Measurements from ENCODE around the gene NCDN. TPM values are rescaled to one million over a fixed set of nuclear protein-coding genes. Genes with fewer than 3 reads are reported as not detected.

Gene NCDN
- total and polyA plus RNA-seq, 2 donors (not counting 3 experiments of a cell fraction or from before 2014, with no cell fraction given) = 17.3 to 22.0 TPM

GRCh38 chr1:35511305-35511704, 46.3 kb upstream of the NCDN start:
- no TSS peak for BruUV-seq (replicated peaks)
- no peak overlapping the region for H3K27ac ChIP-seq (ENCODE audit: insufficient read depth, low read depth, low read length)

GRCh38 chr1:35518183-35518582, 39.4 kb upstream of the NCDN start:
- POLR2A ChIA-PET = no interaction called here

More at GRCh38 chr1:35511305-35511704, 46.3 kb upstream of the NCDN start:
- no peaks in the 10 kb centered on the region for H3K27me3 ChIP-seq (ENCODE audit: control insufficient read depth in 2 of 2, insufficient read depth in 2 of 2, low read length in 2 of 2)
- no peak for FAIRE-seq
- H3K79me2 ChIP-seq (ENCODE audit: control insufficient read depth, insufficient read depth, low read length) = no peaks in the 10 kb centered on the region
- H4K20me1 ChIP-seq (replicated peaks; ENCODE audit: control insufficient read depth, extremely low read depth, insufficient read depth, low read length) = peaks cover 4% of the 10 kb centered on the region
- H2AFZ ChIP-seq (ENCODE audit: low read depth, low read length) = no peak overlapping the region
- no peak for DNase-seq (ENCODE audit: low read depth, low spot score)
- CTCF ChIA-PET = interaction anchor here (0.8 to 1.1 kb wide), 3 partner anchors 12 to 61 kb away, joined by 3 to 4 read pairs (median 3); no protein-coding TSS in a partner anchor
- H3K9me3 ChIP-seq (replicated peaks; ENCODE audit: control insufficient read depth, insufficient read depth, low read length) = no peaks in the 10 kb centered on the region
- H3K4me1 ChIP-seq (ENCODE audit: control insufficient read depth, extremely low read depth, insufficient read depth, low read length) = peaks cover 12% of the 10 kb centered on the region
- POLR2A ChIA-PET = no interaction called here
- TF ChIP-seq FOS (IDR thresholded peaks at IDR 0.05; ENCODE audit: borderline replicate concordance, insufficient read depth, low read length) = no peak
- no peak for TF ChIP-seq MYC (IDR thresholded peaks at IDR 0.05; ENCODE audit: low read depth, low read length)
- no peak for TF ChIP-seq EZH2 (IDR thresholded peaks at IDR 0.05; ENCODE audit: borderline replicate concordance, low read depth, low read length, severe bottlenecking)
- no peak for TF ChIP-seq POLR2A (IDR thresholded peaks at IDR 0.05; ENCODE audit: low read depth, low read length)
- TF ChIP-seq POLR2AphosphoS5 (IDR thresholded peaks at IDR 0.05; ENCODE audit: insufficient read depth, low read depth, low read length) = no peak
- TF ChIP-seq GATA2 (IDR thresholded peaks at IDR 0.05; ENCODE audit: insufficient read depth, insufficient read length, low read depth, low read length) = no peak
- no peak overlapping the region for H3K9ac ChIP-seq (replicated peaks; ENCODE audit: extremely low read depth, insufficient read depth, low read length)
- no peak overlapping the region for H3K4me2 ChIP-seq (ENCODE audit: insufficient read depth, low read length)
- no peaks in the 10 kb centered on the region for H3K36me3 ChIP-seq (ENCODE audit: control insufficient read depth in 2 of 2, extremely low read depth in 1 of 2, insufficient read depth in 2 of 2, low read length in 2 of 2)
- intact Hi-C loops (cut with micrococcal nuclease) (no loop called here), dilution Hi-C loops (cut with MboI; ENCODE audit: extremely low pct_ligation_motif_present, low sequenced_read_pairs) (no loop called here)
- no peaks in the 10 kb centered on the region for H3K9me1 ChIP-seq (replicated peaks; ENCODE audit: control insufficient read depth, extremely low read depth, insufficient read depth, low read length)
- no peak overlapping the region for H3K4me3 ChIP-seq (replicated peaks in 1 of 3; ENCODE audit: insufficient read depth in 1 of 3, low read depth in 1 of 3, low read length in 3 of 3)

More at GRCh38 chr1:35518183-35518582, 39.4 kb upstream of the NCDN start:
- BruUV-seq (replicated peaks) = no TSS peak
- no peaks in the 10 kb centered on the region for H3K4me1 ChIP-seq (ENCODE audit: control insufficient read depth, extremely low read depth, insufficient read depth, low read length)
- CTCF ChIA-PET = no interaction called here
- H3K9ac ChIP-seq (replicated peaks; ENCODE audit: extremely low read depth, insufficient read depth, low read length) = no peak overlapping the region
- no peaks in the 10 kb centered on the region for H3K79me2 ChIP-seq (ENCODE audit: control insufficient read depth, insufficient read depth, low read length)
- no peak overlapping the region for H2AFZ ChIP-seq (ENCODE audit: low read depth, low read length)
- dilution Hi-C loops (cut with MboI; ENCODE audit: extremely low pct_ligation_motif_present, low sequenced_read_pairs) = no loop called here
- H4K20me1 ChIP-seq (replicated peaks; ENCODE audit: control insufficient read depth, extremely low read depth, insufficient read depth, low read length) = no peaks in the 10 kb centered on the region
- TF ChIP-seq, protein P1, sequence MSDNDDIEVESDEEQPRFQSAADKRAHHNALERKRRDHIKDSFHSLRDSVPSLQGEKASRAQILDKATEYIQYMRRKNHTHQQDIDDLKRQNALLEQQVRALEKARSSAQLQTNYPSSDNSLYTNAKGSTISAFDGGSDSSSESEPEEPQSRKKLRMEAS (IDR thresholded peaks at IDR 0.05; ENCODE audit: insufficient read depth, insufficient read length) = no peak
- TF ChIP-seq MYC (IDR thresholded peaks at IDR 0.05; ENCODE audit: low read depth, low read length) (no peak), POLR2AphosphoS5 (IDR thresholded peaks at IDR 0.05; ENCODE audit: insufficient read depth, low read depth, low read length) (no peak), CTCF (IDR thresholded peaks at IDR 0.05; ENCODE audit: extremely low read depth in 1 of 2, insufficient read depth in 1 of 2, low read depth in 1 of 2, low read length in 2 of 2) (no peak), FOS (IDR thresholded peaks at IDR 0.05; ENCODE audit: borderline replicate concordance, insufficient read depth, low read length) (no peak), GATA2 (IDR thresholded peaks at IDR 0.05; ENCODE audit: insufficient read depth, insufficient read length, low read depth, low read length) (no peak), POLR2A (IDR thresholded peaks at IDR 0.05; ENCODE audit: low read depth, low read length) (no peak), JUN (IDR thresholded peaks at IDR 0.05; ENCODE audit: borderline replicate concordance, insufficient read depth, insufficient read length, low read depth) (no peak), EZH2 (IDR thresholded peaks at IDR 0.05; ENCODE audit: borderline replicate concordance, low read depth, low read length, severe bottlenecking) (no peak)
- H3K4me2 ChIP-seq (ENCODE audit: insufficient read depth, low read length) = no peak overlapping the region
- FAIRE-seq = no peak
- no peak for DNase-seq (ENCODE audit: low read depth, low spot score)
- H3K9me3 ChIP-seq (replicated peaks; ENCODE audit: control insufficient read depth, insufficient read depth, low read length) = no peaks in the 10 kb centered on the region
- no peak overlapping the region for H3K27ac ChIP-seq (ENCODE audit: insufficient read depth, low read depth, low read length)
- H3K27me3 ChIP-seq (ENCODE audit: control insufficient read depth in 2 of 2, insufficient read depth in 2 of 2, low read length in 2 of 2) = no peaks in the 10 kb centered on the region
- no peak overlapping the region for H3K4me3 ChIP-seq (replicated peaks in 1 of 3; ENCODE audit: insufficient read depth in 1 of 3, low read depth in 1 of 3, low read length in 3 of 3)
- no peaks in the 10 kb centered on the region for H3K9me1 ChIP-seq (replicated peaks; ENCODE audit: control insufficient read depth, extremely low read depth, insufficient read depth, low read length)
- no peaks in the 10 kb centered on the region for H3K36me3 ChIP-seq (ENCODE audit: control insufficient read depth in 2 of 2, extremely low read depth in 1 of 2, insufficient read depth in 2 of 2, low read length in 2 of 2)
- intact Hi-C loops (cut with micrococcal nuclease) = no loop called here
